GM23248 (cell line): ENCODE data around the gene S100PBP.

ENCODE experiments used
- EZH2 ChIP-seq: fragments of 200-600 bp; sonication (generic); IDR thresholded peaks from 2 replicates; pipeline ENCODE4 v1.6.1; 2018; ENCODE audit warnings: antibody characterized with exemption, mild to moderate bottlenecking; ENCODE audit not compliant: insufficient read depth, poor library complexity, severe bottlenecking
- EZH2phosphoT487 ChIP-seq: fragments of 200-600 bp; sonication (generic); IDR thresholded peaks from 2 replicates; pipeline ENCODE4 v1.6.1; 2018; ENCODE audit warnings: antibody characterized with exemption, moderate library complexity, mild to moderate bottlenecking, low read depth; ENCODE audit not compliant: insufficient read depth

DNA sequence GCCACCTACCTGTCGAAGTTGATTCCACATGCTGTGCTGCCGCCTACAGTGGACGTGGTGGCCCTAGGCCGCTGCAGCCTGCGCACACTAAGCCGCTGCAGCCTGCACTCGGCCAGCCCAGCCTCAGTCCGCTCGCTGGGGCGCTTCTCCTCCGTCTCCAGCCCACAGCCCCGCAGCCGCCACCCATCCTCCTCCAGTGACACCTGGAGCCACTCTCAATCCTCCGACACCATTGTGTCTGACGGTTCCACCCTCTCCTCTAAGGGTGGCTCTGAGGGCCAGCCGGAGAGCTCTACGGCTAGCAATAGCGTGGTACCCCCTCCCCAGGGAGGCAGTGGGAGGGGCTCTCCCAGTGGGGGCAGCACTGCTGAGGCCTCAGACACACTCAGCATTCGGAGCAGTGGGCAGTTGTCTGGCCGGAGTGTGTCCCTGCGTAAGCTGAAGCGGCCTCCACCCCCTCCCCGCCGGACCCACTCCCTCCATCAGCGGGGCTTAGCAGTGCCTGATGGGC, 47.2 kb upstream of the S100PBP start:
- TF ChIP-seq EZH2 = no peak
- TF ChIP-seq EZH2phosphoT487 = no peak
